Smooth muscle cell (in vitro differentiated cells): Measurements from ENCODE around the gene TINAGL1. TPM values are rescaled to one million over a fixed set of nuclear protein-coding genes. Genes with fewer than 3 reads are reported as not detected.

Experiments
- DNase-seq: peaks from one replicate; lab custom pipeline; 2025; ENCODE audit not compliant: unreplicated experiment; lab: John Stamatoyannopoulos, UW
- H2AFZ ChIP-seq: fragments of 200-600 bp; sonication (generic); 2 replicates; pipeline ENCODE4 v1.6.0; 2016; ENCODE audit warnings: antibody characterized with exemption, low read depth, mild to moderate bottlenecking
- H3F3A ChIP-seq: fragments of 200-600 bp; sonication (generic); 2 replicates; pipeline ENCODE4 v1.6.0; 2017; ENCODE audit warnings: antibody characterized with exemption, low read depth
- H3K27ac ChIP-seq: fragments of 200-600 bp; sonication (generic); 2 replicates; pipeline ENCODE4 v1.5.1; 2016; ENCODE audit warnings: low read depth, mild to moderate bottlenecking
- H3K27me3 ChIP-seq: fragments of 200-600 bp; sonication (generic); 2 replicates; pipeline ENCODE4 v1.6.1; 2016; ENCODE audit warnings: low read depth, mild to moderate bottlenecking
- H3K36me3 ChIP-seq: fragments of 200-600 bp; sonication (generic); 2 replicates; pipeline ENCODE4 v1.5.1; 2016; ENCODE audit warnings: low read depth
- H3K4me1 ChIP-seq: fragments of 200-600 bp; sonication (generic); 2 replicates; pipeline ENCODE4 v1.5.1; 2016; ENCODE audit warnings: low read depth
- H3K4me2 ChIP-seq: fragments of 200-600 bp; sonication (generic); 2 replicates; pipeline ENCODE4 v1.6.0; 2016; ENCODE audit warnings: mild to moderate bottlenecking
- H3K4me3 ChIP-seq: fragments of 200-600 bp; sonication (generic); 2 replicates; pipeline ENCODE4 v1.5.1; 2016; ENCODE audit warnings: mild to moderate bottlenecking
- H3K79me2 ChIP-seq: fragments of 200-600 bp; sonication (generic); 2 replicates; pipeline ENCODE4 v1.6.0; 2016; ENCODE audit warnings: low read depth, mild to moderate bottlenecking
- H3K9ac ChIP-seq: fragments of 200-600 bp; sonication (generic); 2 replicates; pipeline ENCODE4 v1.6.0; 2016; ENCODE audit warnings: low read depth
- H3K9me3 ChIP-seq: fragments of 200-600 bp; sonication (generic); replicated peaks from 2 replicates; pipeline ENCODE4 v1.5.1; 2016; ENCODE audit warnings: low read depth
- H4K20me1 ChIP-seq: fragments of 200-600 bp; sonication (generic); 2 replicates; pipeline ENCODE4 v1.6.0; 2016; ENCODE audit warnings: low read depth
- WGBS: methylation state at CpG from one replicate; pipeline ENCODE4 v1.1.7; 2016; ENCODE audit warnings: low lambda C conversion rate; 5-methylcytosine and 5-hydroxymethylcytosine counted together
- polyA plus RNA-seq: library from polyadenylated mRNA; unstranded; fragments of >200 nt; fragmentation: Nextera tagmentation; extraction: Ambion mirVana; gene quantifications from 2 replicates; pipeline ENCODE4 v1.2.1, GENCODE V29; 2016
- total RNA-seq: library from RNA; depleted of rRNA; stranded (reverse); fragments of >200 nt; gene quantifications from 2 replicates; pipeline ENCODE4 v1.2.3, GENCODE V29; 2014
- TF ChIP-seq, protein P1 (sequence below): fragments of 200-600 bp; sonication (generic); IDR thresholded peaks from 2 replicates; pipeline ENCODE4 v1.5.1; 2017; ENCODE audit warnings: borderline replicate concordance, mild to moderate bottlenecking, antibody characterized with exemption; ENCODE audit not compliant: insufficient read depth, poor library complexity, severe bottlenecking

The TINAGL1 gene
- total and polyA plus RNA-seq, 2 experiments from 2014 or later: 40.9 to 142 TPM

DNA sequence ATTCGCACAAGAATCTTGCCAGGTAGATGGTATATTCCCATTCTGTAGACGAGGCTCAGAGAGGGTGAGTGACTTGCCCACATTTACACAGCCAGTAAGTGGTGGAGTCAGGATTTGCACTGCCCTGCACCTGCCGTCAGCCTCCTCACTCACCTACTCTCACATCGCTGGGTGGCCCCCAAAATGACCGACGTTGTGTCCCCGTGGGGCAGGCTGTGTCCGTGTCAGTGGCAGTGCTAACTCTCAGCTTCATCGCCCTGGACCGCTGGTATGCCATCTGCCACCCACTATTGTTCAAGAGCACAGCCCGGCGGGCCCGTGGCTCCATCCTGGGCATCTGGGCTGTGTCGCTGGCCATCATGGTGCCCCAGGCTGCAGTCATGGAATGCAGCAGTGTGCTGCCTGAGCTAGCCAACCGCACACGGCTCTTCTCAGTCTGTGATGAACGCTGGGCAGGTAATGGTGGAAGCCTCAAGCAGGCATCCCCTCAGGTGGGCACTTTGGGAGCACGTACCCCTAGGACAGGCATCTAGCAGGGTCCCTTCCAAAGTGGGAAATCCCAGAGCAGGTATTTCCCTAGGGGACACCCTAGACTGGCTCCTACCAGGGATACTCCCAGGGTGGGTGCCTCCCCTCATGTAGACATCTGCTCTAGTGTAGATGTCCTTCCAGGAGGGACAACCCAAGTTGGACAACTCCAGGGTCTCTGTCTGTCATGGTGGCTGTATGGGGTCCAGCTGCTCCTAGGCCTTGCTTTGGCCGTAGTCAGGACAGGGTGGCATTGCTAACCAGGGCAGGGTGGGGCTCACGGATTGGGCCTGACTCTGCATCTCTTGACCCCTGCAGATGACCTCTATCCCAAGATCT, 44.5 kb downstream of the TINAGL1 start:
- H3F3A ChIP-seq: peaks cover 4% of the 10 kb centered on the region
- TF ChIP-seq, protein P1, sequence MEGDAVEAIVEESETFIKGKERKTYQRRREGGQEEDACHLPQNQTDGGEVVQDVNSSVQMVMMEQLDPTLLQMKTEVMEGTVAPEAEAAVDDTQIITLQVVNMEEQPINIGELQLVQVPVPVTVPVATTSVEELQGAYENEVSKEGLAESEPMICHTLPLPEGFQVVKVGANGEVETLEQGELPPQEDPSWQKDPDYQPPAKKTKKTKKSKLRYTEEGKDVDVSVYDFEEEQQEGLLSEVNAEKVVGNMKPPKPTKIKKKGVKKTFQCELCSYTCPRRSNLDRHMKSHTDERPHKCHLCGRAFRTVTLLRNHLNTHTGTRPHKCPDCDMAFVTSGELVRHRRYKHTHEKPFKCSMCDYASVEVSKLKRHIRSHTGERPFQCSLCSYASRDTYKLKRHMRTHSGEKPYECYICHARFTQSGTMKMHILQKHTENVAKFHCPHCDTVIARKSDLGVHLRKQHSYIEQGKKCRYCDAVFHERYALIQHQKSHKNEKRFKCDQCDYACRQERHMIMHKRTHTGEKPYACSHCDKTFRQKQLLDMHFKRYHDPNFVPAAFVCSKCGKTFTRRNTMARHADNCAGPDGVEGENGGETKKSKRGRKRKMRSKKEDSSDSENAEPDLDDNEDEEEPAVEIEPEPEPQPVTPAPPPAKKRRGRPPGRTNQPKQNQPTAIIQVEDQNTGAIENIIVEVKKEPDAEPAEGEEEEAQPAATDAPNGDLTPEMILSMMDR: no peak
- H3K27me3 ChIP-seq: peaks cover 8% of the 10 kb centered on the region
- H3K4me3 ChIP-seq: no peak overlapping the region
- H3K36me3 ChIP-seq: no peaks in the 10 kb centered on the region
- 93% methylated on average over 20 of the region's 20 CpGs for WGBS
- DNase-seq: no peak
- H3K4me2 ChIP-seq: no peak overlapping the region
- no peak overlapping the region for H2AFZ ChIP-seq
- H3K27ac ChIP-seq: no peak overlapping the region
- no peaks in the 10 kb centered on the region for H3K9me3 ChIP-seq
- no peak overlapping the region for H3K9ac ChIP-seq
- peaks cover under 1% of the 10 kb centered on the region for H3K4me1 ChIP-seq
- H3K79me2 ChIP-seq: no peaks in the 10 kb centered on the region
- H4K20me1 ChIP-seq: no peaks in the 10 kb centered on the region

DNA sequence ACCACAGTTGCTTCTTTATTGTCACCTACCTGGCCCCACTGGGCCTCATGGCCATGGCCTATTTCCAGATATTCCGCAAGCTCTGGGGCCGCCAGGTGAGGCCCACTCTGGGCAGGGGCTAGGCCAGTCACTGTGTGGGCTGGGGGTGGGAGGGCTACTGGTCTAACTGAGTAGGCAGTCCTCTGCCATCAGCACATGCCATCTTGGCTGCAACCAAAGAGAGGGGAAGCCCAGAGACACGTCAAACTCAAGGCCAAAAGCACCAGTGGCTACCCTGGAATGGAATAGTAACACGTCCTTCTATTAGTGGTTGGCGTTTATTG, 45.1 kb downstream of the TINAGL1 start:
- Histone ChIP-seq H3K4me1 (peaks cover 7% of the 10 kb centered on the region), H3K36me3 (no peaks in the 10 kb centered on the region), H3K79me2 (no peaks in the 10 kb centered on the region), H3K4me3 (no peak overlapping the region), H4K20me1 (no peaks in the 10 kb centered on the region), H3K9ac (no peak overlapping the region), H3K4me2 (no peak overlapping the region), H3F3A (peaks cover 9% of the 10 kb centered on the region), H3K9me3 (no peaks in the 10 kb centered on the region), H3K27ac (no peak overlapping the region), H2AFZ (no peak overlapping the region), H3K27me3 (peaks cover 8% of the 10 kb centered on the region)
- TF ChIP-seq, protein P1: no peak
- WGBS: 96% methylated on average over 5 of the region's 5 CpGs
- DNase-seq: no peak

DNA sequence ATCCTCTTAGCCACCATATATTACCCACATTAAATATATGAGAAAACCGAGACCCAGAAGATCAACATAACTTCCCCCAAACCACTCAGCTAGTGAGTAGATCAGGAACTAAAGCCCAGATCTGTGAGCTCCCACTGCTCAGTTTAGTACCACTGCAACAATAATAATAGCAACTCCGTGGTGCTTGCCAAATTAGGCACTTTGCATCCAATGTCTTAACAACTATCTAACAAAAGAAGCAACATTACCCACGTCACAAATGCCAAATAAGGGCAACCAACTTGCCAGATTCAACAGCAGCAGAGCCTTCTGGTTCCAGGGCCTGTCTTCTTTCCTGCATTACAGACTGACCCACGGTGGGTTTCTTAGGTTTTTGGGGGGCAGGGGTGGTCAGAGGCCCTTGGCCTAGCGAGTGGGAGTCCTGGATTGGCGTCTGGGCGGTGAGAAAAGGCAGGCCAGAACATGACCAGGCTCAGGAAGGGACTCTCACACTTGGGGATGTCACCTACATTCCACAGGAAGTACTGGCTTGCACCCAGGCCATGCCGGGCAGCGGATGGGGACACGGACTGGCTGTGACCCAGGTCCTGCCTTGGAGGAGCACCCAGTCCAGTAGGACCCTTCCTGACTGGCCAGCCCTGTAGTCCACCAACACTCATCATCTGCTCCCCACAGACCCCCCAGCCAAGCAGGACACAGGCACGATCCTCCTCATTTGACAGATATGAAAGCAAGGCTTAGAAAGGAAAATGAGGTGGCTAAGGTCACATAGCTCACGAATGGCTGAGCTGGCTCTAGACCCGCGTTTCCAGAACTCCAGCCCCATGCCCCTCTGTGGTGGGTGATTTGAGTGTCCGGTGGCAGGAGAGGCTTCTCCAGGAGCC, 45.8 kb downstream of the TINAGL1 start:
- Histone ChIP-seq H3K9ac (no peak overlapping the region), H3K4me3 (no peak overlapping the region), H3K36me3 (no peaks in the 10 kb centered on the region), H3K9me3 (no peaks in the 10 kb centered on the region), H2AFZ (no peak overlapping the region), H3K79me2 (no peaks in the 10 kb centered on the region), H3F3A (peaks cover 9% of the 10 kb centered on the region), H4K20me1 (no peaks in the 10 kb centered on the region), H3K27me3 (peaks cover 3% of the 10 kb centered on the region), H3K4me2 (no peak overlapping the region), H3K27ac (no peak overlapping the region), H3K4me1 (peaks cover 13% of the 10 kb centered on the region)
- WGBS: 93% methylated on average over 15 of the region's 15 CpGs
- TF ChIP-seq, protein P1: no peak
- no peak for DNase-seq
